ENCODE results near the gene PPP1R36. TPM values are rescaled to one million over a fixed set of nuclear protein-coding genes. Genes with fewer than 3 reads are reported as not detected.
"Not testable (repeated sequence)": the region's sequence is repeated elsewhere in the genome, so short reads cannot be mapped to it uniquely, and the experiment has no call there.

Gene PPP1R36
- total RNA-seq, 1 donor from 2014 or later, result not detected

DNA sequence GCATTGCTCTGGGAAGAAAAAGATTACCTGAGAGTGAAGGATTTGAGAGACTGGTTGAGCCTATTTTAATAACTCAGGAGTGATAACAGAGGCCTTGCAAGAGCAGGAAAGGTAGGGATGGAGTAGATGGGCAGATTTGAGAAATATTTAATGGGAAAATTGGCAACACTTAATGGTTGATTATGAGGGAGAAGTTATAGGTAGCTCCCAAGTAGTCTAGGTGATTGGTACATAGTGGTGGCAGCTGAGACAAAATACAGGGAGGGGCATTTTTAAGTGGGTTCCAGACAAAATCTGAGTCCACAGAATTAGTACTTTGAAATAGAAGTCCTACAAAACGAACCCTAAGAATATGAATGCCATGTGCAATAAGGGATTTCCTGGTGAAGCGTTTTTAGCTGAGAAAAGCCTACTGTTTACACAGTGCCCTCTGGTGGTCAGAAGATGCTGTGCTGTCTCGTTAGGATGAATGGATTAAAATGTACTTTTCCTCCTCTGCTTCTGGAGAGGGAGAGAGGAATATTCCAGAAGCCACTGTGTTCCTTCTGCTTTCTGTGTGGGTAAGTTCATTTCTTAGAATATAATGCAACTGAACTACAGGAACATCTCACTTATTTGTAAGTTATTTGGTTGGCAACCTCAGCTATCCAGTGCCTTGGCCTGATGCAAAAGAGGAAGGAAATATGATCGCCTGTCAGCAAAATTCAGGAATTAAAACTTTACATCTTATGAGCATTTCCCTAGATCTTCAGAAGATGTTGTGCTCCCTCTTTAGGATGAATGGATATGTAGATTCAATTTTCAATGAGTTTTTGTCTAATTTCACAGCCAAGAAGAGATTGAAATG lies 38.7 kb upstream of the PPP1R36 start:
- no peaks in the 10 kb centered on the region for H3K27me3 Mint-ChIP-seq
- peak; percentile 36 for ATAC-seq (ENCODE audit: low read depth)
- POLR2A ChIA-PET, result interaction anchor here (0.5 to 2.0 kb wide), 9 partner anchors 9 to 1993 kb away, joined by 3 to 11 read pairs (median 5); partner anchors contain the start of genes HSPA2 and MTHFD1
- CTCF ChIA-PET, result interaction anchor here (0.6 to 4.6 kb wide), 28 partner anchors 9 to 168 kb away, joined by 3 to 41 read pairs (median 4); partner anchors contain the start of gene HSPA2
- H3K9me3 Mint-ChIP-seq, result no peaks in the 10 kb centered on the region
- DNase-seq, result no peak
- peak overlapping the region; percentile 1 for H3K4me3 Mint-ChIP-seq
- TF ChIP-seq CTCF (IDR thresholded peaks at IDR 0.05), result peak; percentile 88
- intact Hi-C loops (cut with micrococcal nuclease), result loop anchor here (1.0 kb wide), 5 partner anchors 9 to 167 kb away; no protein-coding TSS in a partner anchor
- peaks cover 86% of the 10 kb centered on the region for H3K4me1 Mint-ChIP-seq
- H3K36me3 Mint-ChIP-seq (ENCODE audit: low read depth), result peaks cover 17% of the 10 kb centered on the region
- peak overlapping the region; percentile 51 for H3K27ac Mint-ChIP-seq

DNA sequence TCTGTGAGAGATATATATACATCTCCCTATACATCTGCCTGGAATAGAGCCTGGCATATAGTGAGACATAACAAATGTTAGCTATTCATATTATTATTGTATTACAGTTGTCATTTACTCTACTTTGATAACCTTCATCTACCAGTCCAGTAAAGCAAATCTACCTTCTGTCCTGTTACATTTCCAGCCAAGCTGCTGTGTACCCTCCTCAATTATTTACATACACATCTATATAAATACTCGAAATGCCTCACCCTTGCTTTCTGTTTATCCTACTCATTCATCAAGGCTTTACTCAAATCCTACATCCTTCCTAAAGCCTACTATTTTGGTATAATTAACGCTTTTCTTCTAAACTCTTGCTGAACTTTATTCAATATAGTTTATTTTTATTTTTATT lies 36.5 kb upstream of the PPP1R36 start:
- ATAC-seq (ENCODE audit: low read depth) (no peak), DNase-seq (no peak)
- no peaks in the 10 kb centered on the region for H3K27me3 Mint-ChIP-seq
- peaks cover 20% of the 10 kb centered on the region for H3K36me3 Mint-ChIP-seq (ENCODE audit: low read depth)
- CTCF ChIA-PET, result interaction anchor here (1.5 to 3.2 kb wide), 2 partner anchors 9 to 27 kb away, joined by 4 to 22 read pairs; partner anchors contain the start of gene HSPA2
- no peak for TF ChIP-seq CTCF (IDR thresholded peaks at IDR 0.05)
- intact Hi-C loops (cut with micrococcal nuclease), result no loop called here
- no peak overlapping the region for H3K27ac Mint-ChIP-seq
- H3K4me1 Mint-ChIP-seq, result peaks cover 79% of the 10 kb centered on the region
- POLR2A ChIA-PET, result interaction anchor here (1.0 kb wide), 1 partner anchor 8 kb away, joined by 6 read pairs; the partner anchor contains the start of gene ZBTB1
- H3K9me3 Mint-ChIP-seq, result no peaks in the 10 kb centered on the region
- no peak overlapping the region for H3K4me3 Mint-ChIP-seq

- H3K9me3 Mint-ChIP-seq, result no peaks in the 10 kb centered on the region
- intact Hi-C loops (cut with micrococcal nuclease), result no loop called here
- ChIA-PET POLR2A (interaction anchor here (0.7 to 1.9 kb wide), 3 partner anchors 10 to 279 kb away, joined by 7 to 11 read pairs (median 10); partner anchors contain the start of genes ZBTB1 and ZBTB25), CTCF (no interaction called here)
- no peak overlapping the region for H3K27ac Mint-ChIP-seq
- DNase-seq, result no peak
- no peak for TF ChIP-seq CTCF (IDR thresholded peaks at IDR 0.05)
- H3K4me3 Mint-ChIP-seq, result no peak overlapping the region
- H3K27me3 Mint-ChIP-seq, result no peaks in the 10 kb centered on the region
- H3K36me3 Mint-ChIP-seq (ENCODE audit: low read depth), result peaks cover 21% of the 10 kb centered on the region
- H3K4me1 Mint-ChIP-seq, result peaks cover 63% of the 10 kb centered on the region
- no peak for ATAC-seq (ENCODE audit: low read depth)
Measured at GRCh38 chr14:64515053-64515452, 34.7 kb upstream of the PPP1R36 start.

DNA sequence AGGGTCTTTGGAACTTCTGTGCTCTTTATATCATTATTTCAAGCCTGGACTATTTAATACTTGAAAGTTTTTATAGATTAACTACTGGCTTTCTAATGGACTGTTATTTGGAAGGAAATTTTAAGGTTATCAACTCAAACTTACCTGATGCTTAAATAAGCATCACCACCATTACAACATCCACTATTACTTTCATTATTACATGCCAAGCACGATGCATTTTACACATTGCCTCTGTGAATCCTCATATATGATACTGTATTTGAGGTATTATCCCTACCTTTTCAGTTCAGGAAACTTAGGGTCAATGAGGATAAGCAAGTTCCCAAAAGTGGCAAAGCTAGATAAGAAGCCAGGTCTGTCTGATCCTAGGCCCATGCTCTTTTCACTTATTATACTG lies 32.8 kb upstream of the PPP1R36 start:
- CTCF ChIA-PET, result no interaction called here
- H3K4me1 Mint-ChIP-seq, result peaks cover 45% of the 10 kb centered on the region
- intact Hi-C loops (cut with micrococcal nuclease), result no loop called here
- ATAC-seq (ENCODE audit: low read depth) (no peak), DNase-seq (no peak)
- H3K27ac Mint-ChIP-seq, result peak overlapping the region; percentile 59
- H3K4me3 Mint-ChIP-seq, result no peak overlapping the region
- no peak for TF ChIP-seq CTCF (IDR thresholded peaks at IDR 0.05)
- POLR2A ChIA-PET, result no interaction called here
- no peaks in the 10 kb centered on the region for H3K9me3 Mint-ChIP-seq
- H3K27me3 Mint-ChIP-seq, result no peaks in the 10 kb centered on the region
- peaks cover 15% of the 10 kb centered on the region for H3K36me3 Mint-ChIP-seq (ENCODE audit: low read depth)

DNA sequence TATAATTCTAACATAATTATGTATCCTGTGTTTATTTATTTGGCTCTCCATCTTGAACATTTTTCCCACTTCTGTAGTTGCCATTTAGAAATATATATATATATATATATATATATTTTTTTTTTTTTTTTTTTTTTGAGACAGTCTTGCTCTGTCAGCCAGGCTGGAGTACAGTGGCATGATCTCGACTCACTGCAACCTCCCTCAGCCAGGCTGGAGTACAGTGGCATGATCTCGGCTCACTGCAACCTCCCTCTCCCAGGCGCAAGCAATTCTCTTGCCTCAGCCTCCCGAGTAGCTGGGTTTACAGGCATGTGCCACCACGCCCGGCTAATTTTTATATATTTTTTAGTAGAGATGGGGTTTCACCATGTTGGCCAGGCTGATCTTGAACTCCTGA lies 32.1 kb upstream of the PPP1R36 start:
- H3K9me3 Mint-ChIP-seq; intact Hi-C loops (cut with micrococcal nuclease): not testable (repeated sequence)

More for the DNA sequence above, 32.1 kb upstream of the PPP1R36 start:
- Mint-ChIP-seq H3K36me3 (ENCODE audit: low read depth) (peaks cover 12% of the 10 kb centered on the region), H3K4me1 (peaks cover 40% of the 10 kb centered on the region)
- ATAC-seq (ENCODE audit: low read depth); H3K27me3 Mint-ChIP-seq; DNase-seq; H3K4me3 Mint-ChIP-seq; CTCF ChIA-PET; H3K27ac Mint-ChIP-seq; POLR2A ChIA-PET: not testable (repeated sequence)

Measured in activated B cell treated with CpG ODN at 0.5 μM for 24 hours (primary cell).